Mesodermal cell (in vitro differentiated cells): ENCODE data around the gene C6orf47.

ENCODE experiments used
- H3K27ac ChIP-seq: 2 replicates; pipeline ENCODE4 v1.7.0; 2013; ENCODE audit warnings: mild to moderate bottlenecking, low read depth, low read length, moderate library complexity; ENCODE audit not compliant: severe bottlenecking
- H3K36me3 ChIP-seq: 2 replicates; pipeline ENCODE4 v1.7.1; 2013; ENCODE audit warnings: mild to moderate bottlenecking, low read length, moderate library complexity; ENCODE audit not compliant: control insufficient read depth, insufficient read depth
- H3K4me1 ChIP-seq: one replicate; pipeline ENCODE4 v1.7.1; 2013; ENCODE audit warnings: mild to moderate bottlenecking, low read length; ENCODE audit not compliant: insufficient read depth, control insufficient read depth, poor library complexity, severe bottlenecking
- H3K4me3 ChIP-seq: 2 replicates; pipeline ENCODE4 v1.7.0; 2013; ENCODE audit warnings: low read length, control low read depth, mild to moderate bottlenecking; ENCODE audit not compliant: insufficient read depth, poor library complexity, severe bottlenecking; ENCODE audit errors: extremely low read depth
- H3K9me3 ChIP-seq: 2 replicates; pipeline ENCODE4 v1.7.1; 2013; ENCODE audit warnings: mild to moderate bottlenecking, low read length, moderate library complexity; ENCODE audit not compliant: control insufficient read depth
- WGBS, 2 experiments: methylation state at CpG; one replicate each; pipeline ENCODE4 v1.1.5; 2013; ENCODE audit warnings: missing lambda C conversion rate in 2 of 2; ENCODE audit not compliant: insufficient coverage in 2 of 2; 5-methylcytosine and 5-hydroxymethylcytosine counted together

Gene C6orf47

DNA sequence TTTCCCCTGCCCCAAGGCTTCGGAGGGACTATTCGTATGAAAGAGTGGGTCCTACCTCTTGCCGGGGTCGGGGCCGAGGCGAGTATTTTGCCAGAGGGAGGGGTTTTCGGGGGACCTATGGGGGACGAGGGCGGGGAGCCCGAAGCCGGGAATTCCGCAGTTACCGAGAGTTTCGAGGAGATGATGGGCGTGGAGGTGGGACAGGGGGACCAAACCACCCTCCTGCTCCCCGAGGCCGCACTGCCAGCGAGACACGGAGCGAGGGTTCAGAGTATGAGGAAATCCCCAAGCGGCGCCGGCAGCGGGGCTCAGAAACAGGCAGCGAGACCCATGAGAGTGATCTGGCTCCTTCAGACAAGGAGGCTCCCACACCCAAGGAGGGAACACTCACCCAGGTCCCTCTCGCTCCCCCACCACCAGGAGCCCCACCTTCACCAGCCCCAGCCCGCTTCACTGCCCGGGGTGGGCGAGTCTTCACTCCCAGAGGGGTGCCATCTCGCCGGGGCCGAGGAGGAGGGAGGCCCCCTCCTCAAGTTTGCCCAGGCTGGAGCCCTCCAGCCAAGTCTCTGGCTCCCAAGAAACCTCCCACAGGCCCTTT lies 28.8 kb downstream of the C6orf47 start:
- H3K9me3 ChIP-seq = no peaks in the 10 kb centered on the region
- peaks cover 100% of the 10 kb centered on the region for H3K36me3 ChIP-seq
- no peak overlapping the region for H3K4me3 ChIP-seq
- H3K4me1 ChIP-seq = no peaks in the 10 kb centered on the region
- peak overlapping the region; percentile 59 for H3K27ac ChIP-seq
- WGBS, 2 experiments = 98 to 99% methylated on average over 21 to 25 of the region's 32 CpGs

DNA sequence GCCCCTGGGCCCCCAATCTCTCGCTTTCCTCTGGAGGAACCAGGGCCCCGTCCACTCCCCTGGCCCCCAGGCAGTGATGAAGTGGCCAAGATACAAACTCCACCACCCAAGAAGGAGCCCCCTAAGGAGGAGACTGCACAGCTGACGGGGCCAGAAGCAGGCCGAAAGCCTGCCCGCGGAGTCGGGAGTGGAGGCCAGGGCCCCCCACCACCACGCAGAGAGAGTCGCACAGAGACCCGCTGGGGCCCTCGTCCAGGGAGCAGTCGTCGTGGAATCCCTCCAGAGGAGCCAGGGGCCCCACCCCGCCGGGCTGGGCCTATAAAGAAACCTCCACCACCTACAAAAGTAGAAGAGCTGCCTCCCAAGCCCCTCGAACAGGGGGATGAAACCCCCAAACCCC lies 29.4 kb downstream of the C6orf47 start:
- Histone ChIP-seq H3K36me3 (peaks cover 100% of the 10 kb centered on the region), H3K27ac (no peak overlapping the region), H3K4me3 (no peak overlapping the region), H3K4me1 (no peaks in the 10 kb centered on the region), H3K9me3 (no peaks in the 10 kb centered on the region)
- WGBS, 2 experiments = 97 to 98% methylated on average over 11 to 13 of the region's 16 CpGs

- H3K27ac ChIP-seq = no peak overlapping the region
- peaks cover 100% of the 10 kb centered on the region for H3K36me3 ChIP-seq
- WGBS, 2 experiments = 93 to 95% methylated on average over 17 to 20 of the region's 25 CpGs
Measured at GRCh38 chr6:31630177-31630934, 30.2 kb downstream of the C6orf47 start.

GRCh38 chr6:31629014-31629413 lies 31.6 kb downstream of the C6orf47 start:
- no peak overlapping the region for H3K27ac ChIP-seq

More at GRCh38 chr6:31630177-31630934, 30.2 kb downstream of the C6orf47 start:
- no peaks in the 10 kb centered on the region for H3K9me3 ChIP-seq
- no peaks in the 10 kb centered on the region for H3K4me1 ChIP-seq
- H3K4me3 ChIP-seq = no peak overlapping the region

GRCh38 chr6:31627690-31628287 lies 32.8 kb downstream of the C6orf47 start:
- Histone ChIP-seq H3K27ac (no peak overlapping the region), H3K4me1 (peaks cover 2% of the 10 kb centered on the region), H3K9me3 (no peaks in the 10 kb centered on the region), H3K4me3 (no peak overlapping the region), H3K36me3 (peaks cover 100% of the 10 kb centered on the region)
- WGBS, 2 experiments = 96 to 100% methylated on average over 14 to 19 of the region's 19 CpGs

More at GRCh38 chr6:31629014-31629413, 31.6 kb downstream of the C6orf47 start:
- H3K4me1 ChIP-seq = no peaks in the 10 kb centered on the region
- WGBS, 2 experiments = 98 to 100% methylated on average over 5 to 7 of the region's 7 CpGs
- H3K9me3 ChIP-seq = no peaks in the 10 kb centered on the region
- H3K4me3 ChIP-seq = no peak overlapping the region
- peaks cover 100% of the 10 kb centered on the region for H3K36me3 ChIP-seq

DNA sequence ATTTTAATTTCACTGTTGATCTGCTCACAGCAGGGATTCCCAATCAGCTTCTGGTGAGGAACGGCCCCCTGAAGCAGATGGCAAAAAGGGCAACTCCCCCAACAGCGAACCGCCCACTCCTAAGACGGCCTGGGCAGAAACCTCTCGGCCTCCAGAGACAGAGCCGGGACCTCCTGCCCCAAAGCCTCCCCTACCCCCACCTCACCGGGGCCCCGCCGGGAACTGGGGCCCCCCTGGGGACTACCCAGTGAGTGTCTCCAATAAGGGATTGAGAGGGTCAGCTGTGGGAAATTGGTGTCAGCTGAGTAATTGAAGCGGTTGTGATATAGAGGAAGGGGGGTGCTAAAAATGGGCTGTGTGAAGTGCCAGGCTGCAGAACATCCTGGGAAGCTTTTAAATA lies 33.6 kb downstream of the C6orf47 start:
- H3K4me3 ChIP-seq = no peak overlapping the region
- no peak overlapping the region for H3K27ac ChIP-seq
- WGBS, 2 experiments = 95 to 100% methylated on average over 4 of the region's 10 CpGs
- H3K9me3 ChIP-seq = no peaks in the 10 kb centered on the region
- H3K36me3 ChIP-seq = peaks cover 100% of the 10 kb centered on the region
- H3K4me1 ChIP-seq = peaks cover 10% of the 10 kb centered on the region

DNA sequence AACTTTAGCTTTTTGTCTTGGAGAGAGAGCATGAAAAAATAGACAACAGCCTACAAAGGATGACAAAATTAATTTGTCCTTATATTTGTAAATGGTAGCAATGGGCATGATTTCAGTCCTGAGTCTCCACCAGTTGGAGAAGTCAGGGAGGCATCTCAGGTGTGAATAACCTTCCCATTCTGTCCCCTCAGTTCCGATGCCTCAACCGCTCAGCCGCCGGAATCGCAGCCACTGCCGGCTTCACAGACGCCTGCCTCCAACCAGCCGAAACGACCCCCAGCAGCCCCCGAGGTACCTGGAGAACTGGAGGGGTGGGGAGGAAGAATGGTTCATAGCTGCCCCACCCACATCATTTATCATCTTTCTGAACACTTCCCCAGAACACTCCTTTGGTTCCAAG lies 36.5 kb downstream of the C6orf47 start:
- Histone ChIP-seq H3K36me3 (peaks cover 73% of the 10 kb centered on the region), H3K27ac (no peak overlapping the region), H3K4me1 (peaks cover 13% of the 10 kb centered on the region), H3K9me3 (no peaks in the 10 kb centered on the region), H3K4me3 (no peak overlapping the region)
- 100% methylated on average over 6 of the region's 10 CpGs for WGBS, 2 experiments

- H3K27ac ChIP-seq = no peak overlapping the region
- H3K4me3 ChIP-seq = peak overlapping the region; percentile 90
- H3K36me3 ChIP-seq = peaks cover 59% of the 10 kb centered on the region
- H3K9me3 ChIP-seq = no peaks in the 10 kb centered on the region
- peaks cover 13% of the 10 kb centered on the region for H3K4me1 ChIP-seq
- WGBS, 2 experiments = 93 to 94% methylated on average over 10 of the region's 10 CpGs
Measured at GRCh38 chr6:31622684-31623091, 37.9 kb downstream of the C6orf47 start.

- no peak overlapping the region for H3K27ac ChIP-seq
- H3K36me3 ChIP-seq = peaks cover 52% of the 10 kb centered on the region
- 63 to 64% methylated on average over 1 to 2 of the region's 4 CpGs for WGBS, 2 experiments
Measured at GRCh38 chr6:31621991-31622390, 38.6 kb downstream of the C6orf47 start.

GRCh38 chr6:31621320-31621939 lies 39.1 kb downstream of the C6orf47 start:
- no peaks in the 10 kb centered on the region for H3K9me3 ChIP-seq
- H3K4me3 ChIP-seq = peak overlapping the region; percentile 90
- peaks cover 47% of the 10 kb centered on the region for H3K36me3 ChIP-seq
- H3K4me1 ChIP-seq = peaks cover 13% of the 10 kb centered on the region
- WGBS, 2 experiments = 2 to 6% methylated on average over 11 to 14 of the region's 15 CpGs
- peak overlapping the region; percentile 99 for H3K27ac ChIP-seq

More at GRCh38 chr6:31621991-31622390, 38.6 kb downstream of the C6orf47 start:
- H3K4me1 ChIP-seq = peaks cover 13% of the 10 kb centered on the region
- no peaks in the 10 kb centered on the region for H3K9me3 ChIP-seq
- H3K4me3 ChIP-seq = peak overlapping the region; percentile 90
